Activated CD4-positive, alpha-beta T cell treated with anti-CD3 and anti-CD28 coated beads, Interleukin-2, amount 50 U/mL, for 48 hours (primary cell): ENCODE results near the gene MXD1.

Source experiments
- DNase-seq, 2 experiments: peaks; one replicate each; pipeline ENCODE4 v3.0.0-alpha.2; 2020

The MXD1 gene

DNA sequence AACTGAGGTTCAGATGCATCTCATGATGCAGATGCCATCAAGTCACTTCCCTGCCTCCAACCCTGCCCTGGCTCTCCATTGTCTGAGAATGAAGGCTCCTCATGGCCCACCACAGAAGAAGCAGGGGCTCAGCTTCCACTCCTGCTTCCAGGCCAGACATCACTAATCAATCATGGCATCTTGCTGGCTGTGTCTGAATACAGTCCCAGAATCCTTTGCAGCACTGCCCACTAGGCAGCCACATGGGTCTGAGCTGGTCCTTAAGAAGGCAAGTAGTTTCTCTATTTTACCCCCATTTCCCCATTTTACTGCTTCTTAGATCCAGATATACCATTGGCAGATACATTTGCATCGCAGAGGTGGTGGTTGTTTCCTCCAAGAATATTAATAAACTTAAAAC, 39.2 kb downstream of the MXD1 start:
- no peak for DNase-seq

DNA sequence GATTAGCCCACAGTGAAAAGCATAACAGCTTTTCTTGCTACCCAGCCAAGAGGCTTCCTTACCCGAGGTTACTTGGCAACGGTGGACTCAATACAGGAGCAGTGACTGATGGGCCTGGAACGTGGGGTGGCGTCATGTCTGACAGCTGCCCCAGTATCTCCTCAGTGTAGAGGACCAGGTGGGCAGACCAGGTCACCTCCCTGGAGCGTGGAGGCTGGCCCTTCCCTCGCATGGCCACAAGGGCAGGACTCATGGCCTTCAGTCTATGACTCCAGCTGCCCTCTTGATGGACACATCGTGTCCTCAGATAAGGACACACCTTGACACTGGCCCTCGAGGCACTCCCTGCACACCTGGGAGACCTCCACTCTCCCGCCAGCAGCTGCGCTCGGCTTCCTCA, 40.1 kb downstream of the MXD1 start:
- no peak for DNase-seq

DNA sequence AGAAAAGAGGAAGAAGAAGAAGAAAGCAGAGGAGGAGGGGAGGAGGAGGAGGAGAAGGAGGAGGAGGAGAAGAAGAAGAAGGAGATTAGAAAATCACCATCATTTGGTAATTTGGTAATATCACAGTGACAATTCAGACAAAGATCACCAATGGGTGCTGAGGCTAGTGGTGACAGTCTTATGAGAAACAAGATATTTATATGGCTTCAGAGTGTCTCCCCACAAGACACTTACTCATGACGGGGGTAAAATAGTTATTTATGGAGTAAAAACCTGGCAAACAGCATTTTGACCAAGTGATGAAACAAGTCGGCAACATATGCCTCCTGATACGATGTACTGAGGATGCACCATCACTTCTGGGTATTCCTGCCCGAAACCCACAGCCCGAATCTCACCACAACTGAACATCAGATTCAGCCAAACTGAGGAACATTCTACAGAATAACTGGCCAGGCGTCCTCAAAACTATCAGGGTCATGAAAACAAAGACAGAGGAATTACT, 41.6 kb downstream of the MXD1 start:
- no peak for DNase-seq

DNA sequence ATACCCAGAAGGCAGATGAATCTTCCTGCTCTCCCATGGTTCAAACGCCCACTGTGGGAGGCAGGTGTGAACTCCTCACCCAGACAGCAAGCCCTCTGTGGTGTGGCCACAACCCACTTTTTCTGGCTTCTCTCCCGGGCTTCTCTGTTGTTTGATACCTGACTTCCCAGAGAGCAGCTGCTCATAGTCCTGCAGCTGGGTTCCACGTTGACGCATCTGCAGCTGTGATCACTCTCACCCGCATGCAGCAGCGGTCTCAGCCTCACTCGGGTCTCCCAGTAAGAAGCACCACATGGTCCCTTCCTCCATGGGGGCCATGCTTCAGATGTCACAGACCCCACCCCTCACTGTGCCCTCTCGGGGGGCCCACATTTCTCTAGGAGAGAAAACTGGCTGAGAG, 43.1 kb downstream of the MXD1 start:
- no peak for DNase-seq

DNA sequence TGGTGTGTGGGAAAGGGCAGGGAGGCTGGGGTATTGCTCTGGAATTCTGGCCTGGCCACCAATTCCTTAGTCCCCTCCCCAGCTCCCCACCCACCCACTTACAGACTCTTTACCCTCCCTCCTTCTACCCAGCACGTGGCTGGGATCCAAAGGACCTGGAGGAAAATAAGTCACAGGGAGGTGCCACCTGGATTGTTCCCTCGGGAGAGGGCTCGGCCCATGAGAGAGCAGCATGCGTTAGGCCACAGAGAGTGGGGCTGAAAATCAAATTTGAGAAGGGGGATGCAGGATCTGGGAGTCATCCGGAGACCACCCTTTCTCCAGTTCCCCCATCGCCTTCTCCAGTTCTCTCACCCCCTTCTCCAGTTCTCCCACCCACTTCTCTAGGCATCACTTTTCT, 43.6 kb downstream of the MXD1 start:
- DNase-seq: no peak

DNA sequence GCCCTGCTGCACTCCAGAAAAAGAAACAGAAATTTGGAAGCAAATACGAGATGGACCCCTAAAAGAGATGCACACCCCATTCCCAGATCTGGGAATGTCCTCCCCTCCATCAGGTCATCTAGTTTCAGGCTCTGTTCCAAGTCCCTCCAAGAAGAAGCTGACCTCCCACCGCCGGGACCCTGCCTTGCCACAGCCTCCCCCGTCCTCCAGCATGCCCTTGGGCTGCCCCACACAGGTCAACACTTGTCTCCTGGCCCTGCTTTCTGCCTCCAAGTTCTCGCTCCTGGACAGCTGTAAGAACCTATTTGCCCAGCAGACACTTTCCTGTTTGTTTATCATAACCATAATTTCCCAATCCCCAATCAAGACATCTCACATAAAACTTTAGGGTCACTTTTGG, 44.5 kb downstream of the MXD1 start:
- no peak for DNase-seq

DNA sequence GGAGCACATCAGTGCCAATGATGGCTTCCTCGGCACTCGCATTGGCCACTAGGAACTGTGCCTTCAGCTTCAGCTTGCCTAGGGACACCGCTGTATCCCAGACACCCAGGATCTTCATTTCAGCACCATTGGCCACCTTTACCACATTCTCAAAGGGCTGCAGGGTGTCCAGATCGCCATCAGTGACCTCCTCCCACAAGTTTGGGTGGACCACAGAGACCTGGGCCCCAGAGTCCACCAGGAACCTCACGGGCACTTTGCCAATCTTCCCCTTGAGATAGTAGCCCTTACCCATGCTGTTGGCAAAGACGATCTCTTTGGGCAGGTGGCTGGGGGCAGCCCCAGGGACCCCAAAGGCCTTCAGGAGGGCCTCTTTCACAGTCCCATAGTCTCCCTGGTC, 45.9 kb downstream of the MXD1 start:
- DNase-seq: no peak

DNA sequence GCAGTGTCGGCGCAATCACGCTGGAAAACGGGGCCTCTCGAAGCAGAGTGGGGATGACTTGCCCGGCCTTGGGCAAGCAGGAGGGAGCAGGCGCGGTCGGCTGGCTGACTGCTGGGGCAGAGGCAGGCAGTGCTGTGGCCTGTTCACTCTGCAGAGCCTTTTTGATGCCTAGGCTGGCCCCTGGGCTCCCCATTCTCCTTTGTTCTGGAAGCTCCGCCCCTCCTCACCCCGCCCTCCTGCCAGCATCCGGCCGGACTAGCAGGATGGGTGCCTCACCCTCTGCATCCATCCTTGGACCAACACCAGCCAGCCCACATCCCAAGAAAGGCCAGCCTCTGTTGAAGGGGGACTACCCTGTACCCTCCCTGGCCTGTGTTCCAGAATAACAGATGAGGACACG, 46.6 kb downstream of the MXD1 start, which contains the start of gene ASPRV1:
TSS of gene ASPRV1 (minus strand) at position 136 of the 400 bp plus-strand sequence. CDS start 195 bp downstream, outside the sequence.
- DNase-seq: no peak

DNA sequence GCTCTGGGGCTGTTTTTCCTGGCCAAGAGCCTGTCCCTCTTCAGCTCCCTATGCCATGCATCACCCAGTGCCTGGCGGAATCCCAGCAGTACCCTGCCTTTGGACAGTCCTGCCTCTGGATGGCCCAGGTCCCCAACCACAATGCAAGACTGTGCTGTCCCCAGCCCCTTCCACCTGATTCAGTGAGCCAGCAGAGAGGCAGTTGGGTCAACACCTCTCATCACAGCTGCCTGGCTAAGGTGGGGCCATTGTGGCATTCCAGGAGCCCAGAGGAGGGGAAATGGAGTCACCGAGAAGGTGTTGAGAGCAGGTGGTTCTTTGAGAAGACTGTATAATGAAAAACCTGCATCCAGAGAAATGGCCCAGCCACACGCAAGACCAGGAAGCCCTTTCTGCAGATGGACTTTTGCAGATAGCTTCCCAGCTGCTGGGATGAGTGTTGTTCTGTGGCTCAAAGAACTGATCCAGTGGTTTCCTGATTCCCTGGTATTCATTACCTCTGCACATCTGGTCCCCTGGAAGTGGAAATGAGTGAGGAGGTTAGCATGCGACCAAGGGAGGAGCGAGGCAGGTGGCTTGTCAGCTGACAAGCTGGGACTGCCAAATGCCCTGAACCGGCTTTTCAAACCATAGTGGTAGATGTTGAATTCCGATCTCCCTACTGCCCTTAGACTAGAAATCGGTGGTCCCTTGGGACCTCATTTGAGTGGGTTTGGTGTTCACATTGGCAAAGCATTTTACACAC, 48.2 kb downstream of the MXD1 start:
- DNase-seq: no peak

DNA sequence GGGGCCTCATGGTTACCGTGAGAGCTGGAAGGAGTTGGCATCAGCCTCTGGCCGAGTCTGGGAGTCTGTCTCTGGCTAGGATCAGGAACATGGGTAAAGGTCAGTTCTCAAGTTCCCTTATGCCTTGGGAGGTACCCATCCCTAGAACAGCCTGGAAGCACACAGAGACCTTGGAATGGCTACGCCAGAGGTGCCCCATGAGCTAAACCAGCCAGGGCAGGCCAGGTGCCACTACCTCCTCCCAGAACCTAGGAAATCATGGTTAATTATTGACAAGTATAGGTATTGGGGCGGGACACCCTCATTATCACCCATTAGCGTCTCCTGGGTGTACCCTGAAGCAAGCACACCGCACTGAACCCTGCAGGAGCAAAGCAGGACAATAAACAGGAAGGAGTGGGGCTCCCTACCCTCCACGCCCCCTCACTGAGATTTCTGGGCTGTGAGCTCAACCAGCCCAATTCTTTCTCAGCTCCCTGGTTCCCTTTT, 49.5 kb downstream of the MXD1 start:
- no peak for DNase-seq

DNA sequence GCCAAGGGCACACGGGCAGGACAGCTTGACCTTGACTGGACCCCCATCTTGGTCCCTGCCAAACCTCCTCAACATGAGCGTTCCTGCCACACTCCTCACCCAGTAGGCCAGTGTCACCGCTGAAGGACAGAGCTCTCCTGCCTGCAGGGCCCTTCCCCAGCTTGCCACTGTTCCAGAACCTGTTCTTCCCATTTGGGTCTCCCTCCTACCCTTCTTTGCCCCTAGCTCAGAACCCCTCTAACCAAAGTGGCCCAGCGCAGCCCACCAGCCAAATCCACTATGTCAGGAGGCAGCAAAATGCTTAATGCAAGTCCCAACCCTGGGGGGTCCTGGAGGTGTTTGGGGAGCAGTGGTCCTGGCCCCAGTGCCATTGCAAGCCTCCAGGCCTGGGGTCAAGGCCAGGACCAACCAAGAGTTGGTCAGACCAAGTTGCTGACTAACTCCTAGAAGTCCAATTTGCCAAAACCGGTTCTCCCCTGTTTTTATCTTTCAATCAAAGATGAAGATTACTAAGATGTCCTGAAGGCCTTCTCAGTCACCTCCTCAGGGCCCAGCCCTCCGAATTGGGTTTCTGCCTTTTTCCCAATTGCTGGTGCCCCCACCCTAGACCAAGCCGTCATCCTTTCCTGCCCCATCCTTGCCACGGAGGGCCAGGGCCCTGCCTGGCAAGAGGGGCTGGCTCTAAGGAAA, 51.0 kb downstream of the MXD1 start:
- DNase-seq: no peak

DNA sequence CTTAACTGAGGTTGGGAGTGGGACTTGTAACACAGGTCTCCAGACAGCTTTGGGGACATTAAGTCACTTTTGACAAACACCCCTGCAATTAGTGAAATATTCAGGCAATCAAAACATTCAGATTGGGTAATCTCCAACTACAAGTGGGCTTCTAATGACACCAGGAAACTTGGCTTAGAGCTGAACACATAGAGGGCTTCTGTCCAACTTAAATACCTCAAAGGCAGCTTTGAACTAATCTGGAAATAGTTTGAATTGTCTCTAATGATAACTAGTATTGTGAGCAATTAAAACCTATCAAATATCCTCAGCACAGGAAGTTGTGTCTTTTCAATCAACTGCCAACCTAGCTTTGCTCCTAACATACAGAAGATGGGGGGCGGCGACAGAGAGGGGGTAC, 51.6 kb downstream of the MXD1 start:
- no peak for DNase-seq

DNA sequence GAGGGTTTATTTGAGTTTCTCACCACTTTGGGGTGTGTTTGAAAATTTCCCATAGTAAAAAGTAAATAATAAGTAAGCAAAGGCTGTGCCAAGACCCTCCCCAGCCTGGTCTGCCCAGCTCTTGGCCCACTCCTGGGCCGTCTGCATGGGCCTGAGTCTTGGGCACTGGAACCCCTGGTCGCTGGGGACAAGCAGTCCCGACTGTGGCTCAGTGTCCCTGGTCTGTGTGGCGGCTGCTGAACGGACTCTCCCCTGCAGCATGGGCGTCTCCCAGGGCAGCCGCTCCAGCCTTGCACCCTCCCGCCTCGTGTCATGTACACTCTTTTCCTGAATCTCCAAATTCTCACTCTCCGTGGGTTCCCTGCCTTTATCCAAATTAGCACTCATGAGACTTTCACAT, 53.7 kb downstream of the MXD1 start:
- DNase-seq: no peak

DNA sequence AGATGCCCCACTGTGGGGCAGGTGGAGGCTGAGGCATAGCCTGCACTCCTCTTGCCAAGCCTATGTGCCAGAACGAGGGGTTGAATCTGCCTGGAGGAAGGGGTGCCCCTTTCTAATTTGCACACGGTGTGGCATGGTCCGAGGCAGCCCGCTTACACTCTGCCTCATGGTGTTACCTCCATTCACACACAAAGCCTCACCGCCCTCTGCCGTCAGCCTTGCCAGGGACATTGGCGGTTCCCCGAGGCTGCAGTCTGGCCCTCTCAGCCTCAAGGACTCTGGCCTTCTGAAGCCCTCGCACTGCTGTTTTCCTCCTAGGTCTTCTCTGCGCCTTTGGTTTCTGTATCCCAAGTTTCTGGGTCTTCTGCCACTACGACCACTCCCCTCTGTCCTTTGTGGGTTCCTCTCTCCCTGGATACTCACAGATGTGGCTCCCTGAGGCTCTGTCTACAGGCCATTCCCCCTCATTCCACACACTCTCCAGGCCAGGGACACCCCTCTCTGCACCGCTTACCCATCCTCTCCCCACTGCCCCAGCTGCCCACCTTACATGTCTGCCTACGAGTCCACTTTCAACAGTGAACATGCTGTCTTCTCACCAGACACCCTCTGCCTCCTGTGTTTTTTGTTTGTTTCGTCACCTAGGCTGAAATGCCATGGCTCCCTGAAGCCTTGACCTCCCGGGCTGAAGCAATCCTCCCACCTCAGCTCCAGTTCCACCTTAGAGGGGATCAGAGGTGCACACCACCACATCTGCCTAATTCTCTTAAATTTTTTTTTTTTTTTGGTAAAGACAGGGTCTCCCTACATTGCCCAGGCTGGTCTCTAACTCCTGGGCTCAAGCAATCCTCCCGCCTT, 54.4 kb downstream of the MXD1 start:
- DNase-seq: no peak

DNA sequence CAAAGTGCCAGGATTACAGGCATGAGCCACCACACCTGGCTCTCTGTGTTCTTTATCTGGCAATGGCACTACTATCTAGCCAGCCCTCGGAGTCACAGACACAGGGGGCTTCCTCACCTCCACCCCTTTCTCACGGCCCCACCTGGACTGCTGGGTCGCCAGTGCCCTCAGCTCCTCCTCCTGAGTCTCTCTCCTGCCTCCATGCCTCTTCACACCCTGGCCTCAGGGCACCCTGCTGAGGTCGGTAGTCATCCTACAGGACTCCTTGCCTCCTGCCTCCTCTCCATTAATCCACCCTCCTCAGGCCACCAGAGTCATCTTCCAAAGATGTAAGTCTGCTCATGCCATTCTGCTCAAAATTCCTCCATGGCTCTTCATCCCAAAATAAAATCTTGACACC, 55.1 kb downstream of the MXD1 start:
- no peak for DNase-seq

DNA sequence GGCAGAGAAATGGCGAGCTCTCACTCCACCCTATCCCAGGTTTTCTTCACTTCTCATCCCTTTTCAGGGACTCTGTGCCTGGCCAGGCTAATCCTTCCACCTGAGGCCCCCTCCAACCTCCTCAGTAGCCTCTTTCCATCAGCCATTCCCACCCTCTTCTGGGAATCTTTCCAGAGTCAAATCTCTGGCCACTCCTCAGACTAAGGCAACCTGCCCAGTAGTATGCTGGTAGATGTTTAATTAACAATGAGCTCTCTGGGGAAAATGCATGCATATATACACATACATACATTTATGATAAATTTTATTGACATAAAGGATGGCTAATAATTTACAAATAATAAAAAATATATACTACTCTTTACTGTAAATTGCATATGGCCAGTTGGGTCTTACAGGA, 57.9 kb downstream of the MXD1 start:
- DNase-seq: no peak

DNA sequence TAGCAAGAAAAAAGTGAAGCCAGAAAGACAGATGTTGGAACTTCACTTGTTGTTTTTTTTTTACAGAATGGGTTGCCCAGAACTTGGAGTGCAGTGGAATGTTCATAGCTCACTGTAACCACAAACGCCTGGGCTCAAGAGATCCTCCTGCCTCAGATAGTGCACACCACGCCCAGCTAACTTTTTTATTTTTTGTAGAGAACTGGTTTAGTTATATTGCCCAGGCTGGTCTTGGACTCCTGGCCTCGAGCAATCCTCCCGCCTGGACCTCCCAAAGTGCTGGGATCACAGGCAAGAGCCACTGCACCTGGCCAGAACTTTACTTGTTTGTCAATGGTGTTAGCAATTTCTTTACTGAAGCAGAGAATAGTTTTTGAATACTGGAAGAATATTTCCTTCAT, 58.4 kb downstream of the MXD1 start:
- no peak for DNase-seq

DNA sequence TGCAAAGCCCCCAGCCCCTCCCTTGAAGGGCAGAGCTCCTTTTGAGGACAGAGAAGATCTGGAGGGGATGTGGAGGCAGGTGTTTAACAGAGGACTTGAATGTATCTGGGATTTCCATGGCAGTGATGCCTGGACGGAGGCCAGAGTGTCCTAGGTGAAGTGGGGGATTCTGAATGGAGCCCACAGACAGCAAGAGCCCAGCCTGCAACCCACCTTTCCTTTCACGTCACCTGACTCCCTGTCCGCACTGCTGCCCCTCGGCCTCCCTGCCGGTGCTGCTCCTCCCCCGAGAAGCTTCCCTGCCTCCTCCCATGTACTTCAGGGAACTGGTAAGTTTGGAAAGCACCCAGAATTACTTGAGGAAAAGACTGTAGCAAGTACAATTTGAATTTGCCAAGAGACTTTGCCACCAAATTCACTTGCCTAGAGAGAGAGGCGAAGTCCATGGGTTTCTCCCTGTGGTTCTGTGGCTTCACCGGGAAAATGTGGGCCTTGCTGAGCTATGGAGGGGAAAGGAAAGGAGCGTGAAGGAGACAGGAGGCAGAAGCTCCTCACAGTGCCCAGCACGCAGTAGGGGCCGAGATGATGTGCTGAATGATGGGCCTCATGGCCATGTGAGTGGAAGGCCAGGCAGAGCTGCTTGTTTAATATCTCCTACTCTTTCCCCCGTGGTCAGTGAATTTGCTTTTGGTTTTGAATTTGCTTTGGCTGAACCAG, 60.4 kb downstream of the MXD1 start:
- DNase-seq: no peak

DNA sequence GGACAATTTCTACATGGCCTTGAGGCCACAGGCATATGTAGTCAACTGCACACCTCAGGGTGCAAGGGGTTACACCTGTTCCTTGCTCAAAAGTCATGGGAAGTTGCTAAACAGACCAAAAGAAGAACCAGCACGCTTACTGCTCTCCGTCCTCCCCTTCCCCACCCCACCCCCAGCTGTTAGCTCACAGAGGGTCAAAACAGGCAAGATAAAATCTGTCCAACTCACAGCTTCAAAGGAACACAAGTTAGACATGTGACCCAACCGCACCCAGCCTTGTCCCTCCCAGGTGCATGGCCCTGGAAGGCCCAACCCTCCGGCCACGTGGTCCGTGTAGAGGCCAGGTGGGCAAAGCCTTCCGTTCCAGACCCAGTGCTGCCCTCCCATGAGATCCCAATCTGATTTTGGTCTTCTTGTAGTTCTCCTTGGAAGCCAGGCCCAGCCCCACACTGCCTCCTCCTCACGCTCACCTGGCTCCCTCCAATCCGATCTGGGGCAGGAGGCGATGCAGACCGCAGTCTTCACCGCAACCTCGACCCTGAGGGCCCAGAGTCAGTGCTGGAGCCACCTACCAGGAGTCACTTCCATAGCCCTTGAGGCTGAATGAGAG, 61.0 kb downstream of the MXD1 start:
- DNase-seq: no peak

DNA sequence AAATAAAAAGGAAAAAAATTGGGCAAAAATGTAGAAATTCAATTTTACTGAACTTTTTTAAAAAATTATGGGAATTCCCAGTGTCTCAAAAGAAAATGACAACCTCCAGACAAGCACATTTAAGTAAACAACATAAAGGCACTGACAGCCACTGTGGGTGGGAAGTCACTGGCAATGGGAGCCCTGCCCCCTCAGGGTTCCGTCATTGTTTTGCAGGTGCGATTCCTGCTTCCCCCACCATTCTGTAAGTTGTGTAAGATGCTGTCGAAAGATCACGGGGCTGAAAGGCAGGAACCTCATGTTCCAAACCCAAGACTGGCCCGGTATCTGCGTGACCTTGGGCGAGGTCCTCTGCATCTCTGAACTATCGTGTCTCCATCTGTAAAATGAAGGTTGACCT, 62.3 kb downstream of the MXD1 start:
- no peak for DNase-seq

DNA sequence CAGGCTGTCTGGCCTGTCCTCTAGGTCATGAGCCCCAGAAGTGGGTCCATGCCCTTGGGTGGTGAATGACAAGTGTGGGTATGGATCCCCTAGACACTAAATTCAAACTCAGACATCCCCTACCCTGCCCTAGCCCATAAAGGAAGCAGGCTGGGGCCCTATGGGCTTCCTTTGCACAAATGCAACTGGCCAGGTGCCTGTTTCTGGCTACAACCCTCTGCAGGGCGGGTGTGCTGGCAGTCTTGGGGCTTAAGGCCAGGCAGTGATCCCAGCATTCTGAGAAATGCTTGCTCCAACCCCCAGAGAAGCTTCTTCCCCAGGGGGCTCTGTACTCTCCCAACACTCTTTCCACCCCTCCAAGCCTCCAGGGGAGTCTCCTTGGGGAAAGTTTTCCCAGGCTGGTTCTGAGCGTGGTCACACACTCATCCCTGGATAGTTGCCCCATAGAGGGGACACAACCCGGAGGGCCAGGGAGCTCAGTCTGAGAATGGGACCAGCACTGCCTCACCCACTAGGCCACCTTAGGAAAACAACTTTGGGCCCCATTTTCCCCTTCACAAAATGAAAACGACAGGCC, 63.1 kb downstream of the MXD1 start:
- DNase-seq: no peak
